HG03060 (cell line): ENCODE results near the gene FBLN1.
"Not testable (repeated sequence)": the region's sequence is repeated elsewhere in the genome, so short reads cannot be mapped to it uniquely, and the experiment has no call there.

Experiments used
- ATAC-seq: cut with Tn5 transposase; IDR thresholded peaks from one replicate; pipeline ENCODE4 v1.9.1; 2021; ENCODE audit warnings: low read depth, moderate number of reproducible peaks; ENCODE audit not compliant: unreplicated experiment

FBLN1 gene

GRCh38 chr22:45599836-45600577 lies 97.3 kb downstream of the FBLN1 start:
- ATAC-seq = no peak

DNA sequence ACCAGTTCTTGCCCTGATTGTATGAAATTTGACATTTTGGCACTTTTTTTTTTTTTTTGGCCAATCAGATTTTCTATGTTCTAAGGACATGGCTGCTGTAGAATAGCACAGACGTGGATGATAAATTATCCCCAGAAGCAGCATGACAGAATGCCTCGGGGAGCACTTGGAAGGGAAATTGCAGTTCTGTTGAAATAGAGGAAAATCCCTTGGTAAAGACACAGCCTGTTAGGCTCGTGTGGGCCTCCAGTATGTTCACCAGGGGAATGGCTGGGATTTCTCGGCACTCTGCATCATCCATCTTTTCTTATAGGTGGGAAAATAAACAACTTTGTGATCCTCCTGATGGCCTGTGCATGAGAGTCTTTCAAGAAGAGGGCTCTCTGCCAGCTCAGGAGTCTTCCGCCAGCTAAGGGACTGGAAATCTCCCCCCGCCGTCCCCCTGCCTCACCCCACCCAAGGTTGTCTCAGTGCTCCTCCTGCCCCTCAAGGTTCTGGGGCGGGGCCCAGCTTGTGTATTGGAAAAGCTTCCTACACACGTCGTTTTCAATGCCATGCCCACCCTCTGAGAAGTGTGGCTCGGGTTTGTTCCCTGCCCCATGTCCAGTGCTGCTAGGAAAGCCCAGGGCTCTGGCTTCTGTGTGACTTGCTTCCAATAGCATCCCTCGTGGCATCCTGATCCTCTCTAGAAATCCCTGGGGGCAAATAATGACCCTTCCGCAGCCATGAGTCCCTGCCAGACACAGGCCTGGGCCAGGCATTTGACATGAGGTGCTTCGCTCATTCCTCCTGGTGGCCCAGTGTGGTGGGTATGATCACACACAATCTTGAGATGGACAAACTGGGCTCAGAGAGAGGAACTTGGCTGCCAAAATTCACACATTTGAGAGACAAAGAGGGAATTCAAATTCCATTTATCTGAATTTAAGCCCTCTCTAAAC lies 98.4 kb downstream of the FBLN1 start:
- ATAC-seq = no peak

GRCh38 chr22:45602004-45602733 lies 99.5 kb downstream of the FBLN1 start:
- ATAC-seq = no peak

DNA sequence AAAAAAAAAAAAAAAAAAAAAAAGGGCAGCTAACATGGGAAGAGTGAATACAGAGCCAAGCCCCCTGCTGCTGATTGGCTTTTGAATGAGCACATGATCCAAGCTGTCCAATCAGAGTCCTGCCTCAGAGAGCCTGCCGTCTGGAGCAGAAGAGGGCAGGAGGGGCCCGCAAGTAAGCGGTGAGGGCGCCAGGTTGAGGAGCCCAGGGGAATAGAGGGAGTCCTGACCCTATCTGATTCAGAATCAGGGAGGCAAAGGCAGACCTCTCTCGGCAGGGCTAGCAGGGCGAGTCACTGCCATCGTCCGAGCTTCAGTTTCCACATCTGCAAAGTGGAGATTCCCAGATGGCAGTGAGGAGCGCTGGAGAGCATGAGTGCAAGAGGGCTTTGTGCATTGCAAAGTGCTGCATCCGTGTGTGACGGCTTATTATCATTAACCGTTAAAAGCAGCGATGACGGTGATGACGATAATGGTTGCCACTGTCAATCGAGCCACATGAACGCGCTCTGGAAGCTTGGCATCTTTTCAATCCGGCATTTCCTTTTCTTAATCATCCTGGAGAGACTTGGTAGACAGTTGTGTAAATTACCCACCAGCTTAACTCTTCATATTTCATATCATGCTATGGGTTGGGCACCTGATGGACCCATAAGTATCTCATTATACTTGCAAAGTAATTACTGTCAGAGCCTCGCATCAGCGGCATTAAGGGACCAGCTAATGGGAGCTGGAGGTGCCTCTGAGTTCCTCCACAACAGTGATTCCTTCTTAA lies 100.3 kb downstream of the FBLN1 start:
- no peak for ATAC-seq

DNA sequence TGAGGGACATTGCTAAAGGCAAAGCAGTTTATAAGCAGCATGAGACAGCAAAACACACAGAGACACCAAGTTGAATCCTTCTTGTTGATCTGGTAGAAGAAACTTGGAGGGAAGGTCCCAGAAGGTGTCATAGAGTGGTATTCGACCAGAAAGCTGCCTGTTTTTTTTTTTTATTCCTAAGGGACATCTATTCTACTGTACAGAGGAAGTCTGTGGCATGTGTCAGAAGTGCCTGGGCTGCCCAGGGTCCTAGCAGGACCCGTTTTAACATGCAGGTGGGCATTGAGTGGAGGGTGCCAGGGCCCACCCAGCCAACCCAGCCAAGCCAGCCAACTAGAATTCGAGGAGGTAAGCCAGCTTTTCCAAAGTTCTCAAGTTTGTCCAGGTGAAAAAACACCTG lies 100.9 kb downstream of the FBLN1 start:
- ATAC-seq = no peak

GRCh38 chr22:45608045-45608444 lies 105.4 kb downstream of the FBLN1 start:
- ATAC-seq = not testable (repeated sequence)

DNA sequence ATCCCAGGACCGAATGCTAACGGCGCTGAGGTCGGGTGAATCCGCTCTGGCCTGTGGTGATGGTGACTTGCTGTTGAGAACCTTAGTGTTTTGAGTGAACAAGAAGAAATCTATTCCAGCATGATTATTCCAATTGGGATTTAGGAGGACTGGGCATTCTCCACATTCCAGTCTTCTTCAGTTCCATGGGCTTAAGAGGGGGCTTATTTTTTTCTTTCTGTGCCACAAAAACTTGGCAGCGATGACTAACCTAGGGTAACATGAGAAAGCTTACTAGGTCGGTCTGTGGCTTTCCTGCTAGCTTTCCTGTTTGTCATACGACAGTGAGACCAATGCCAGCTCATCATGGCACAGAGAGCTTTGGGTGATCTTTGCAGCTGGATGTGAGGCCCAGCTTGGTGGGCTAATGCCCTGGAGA lies 106.1 kb downstream of the FBLN1 start:
- no peak for ATAC-seq

GRCh38 chr22:45612451-45612901 lies 109.8 kb downstream of the FBLN1 start:
- ATAC-seq = no peak

DNA sequence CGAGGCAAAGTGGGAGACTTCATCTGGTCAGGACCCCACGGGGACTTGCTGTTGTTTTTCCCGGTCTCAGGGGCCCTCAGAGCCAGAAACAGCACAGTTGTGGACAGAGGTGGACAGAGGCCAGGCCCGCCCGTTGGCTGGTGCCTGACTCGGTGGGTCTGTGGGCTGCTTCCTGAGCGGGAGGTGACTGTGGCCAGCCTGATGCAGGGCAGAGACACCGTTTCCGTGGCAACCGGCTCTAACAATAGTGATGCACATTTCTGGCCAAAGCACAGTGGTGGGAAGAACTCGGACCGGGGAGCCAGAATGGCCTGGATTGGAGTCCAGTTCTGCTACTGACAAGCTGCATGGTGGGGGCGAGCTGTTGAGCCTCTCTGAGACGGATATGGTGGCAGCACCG lies 110.3 kb downstream of the FBLN1 start:
- no peak for ATAC-seq

DNA sequence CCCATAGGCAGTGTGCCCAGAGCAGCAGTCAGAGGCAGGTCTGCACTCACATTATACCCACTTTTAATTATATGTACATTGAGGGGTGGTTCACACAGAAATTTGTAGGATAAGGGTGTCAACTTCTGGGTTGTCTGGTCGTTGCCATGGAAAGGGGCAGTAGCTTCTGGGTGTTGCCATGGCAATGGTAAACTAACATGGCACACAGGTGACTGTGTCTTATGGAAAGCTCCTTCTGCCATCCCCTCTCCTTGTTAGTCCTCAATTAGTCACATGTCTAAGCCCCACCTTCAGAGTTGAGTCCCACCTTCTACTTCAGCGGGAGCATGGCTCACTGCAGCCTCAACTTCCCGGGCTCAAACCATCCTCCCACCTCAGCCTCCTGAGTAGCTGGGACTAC lies 112.7 kb downstream of the FBLN1 start:
- no peak for ATAC-seq

GRCh38 chr22:45616432-45616831 lies 113.7 kb downstream of the FBLN1 start:
- ATAC-seq = no peak

DNA sequence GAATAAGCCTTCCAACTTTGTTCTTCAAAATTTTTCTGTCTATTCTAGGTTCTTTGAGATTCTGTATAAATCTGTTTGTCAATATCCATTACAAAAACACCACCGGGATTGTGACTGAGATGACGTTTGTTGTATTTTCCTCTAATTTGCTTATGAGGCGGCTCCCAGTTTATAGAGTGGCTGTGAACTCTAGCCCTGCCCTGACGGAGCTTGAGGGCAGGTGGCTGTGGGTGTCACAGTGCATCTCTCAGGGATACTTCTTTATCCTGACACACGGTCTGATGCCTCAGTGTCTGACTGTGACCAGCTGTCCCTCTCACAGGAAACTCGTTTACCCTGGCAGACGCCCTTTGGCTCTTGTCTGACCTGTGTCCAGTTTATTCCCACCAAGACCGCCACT lies 115.3 kb downstream of the FBLN1 start:
- ATAC-seq = no peak

DNA sequence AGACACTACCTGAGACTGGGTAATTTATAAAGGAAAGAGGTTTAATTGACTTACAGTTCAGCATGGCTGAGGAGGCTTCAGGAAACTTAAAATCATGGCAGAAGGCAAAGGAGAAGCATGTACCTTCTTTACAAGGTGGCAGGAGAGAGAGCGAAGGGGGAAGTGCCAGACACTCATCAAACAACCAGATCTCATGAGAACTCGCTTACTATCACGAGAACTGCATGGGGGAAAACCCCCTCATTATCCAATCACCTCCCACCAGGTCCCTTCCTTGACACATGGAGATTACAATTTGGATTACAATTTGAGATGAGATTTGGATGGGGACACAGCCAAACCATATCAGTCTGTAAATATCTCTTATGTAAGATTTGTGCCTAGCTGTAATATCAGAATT lies 118.0 kb downstream of the FBLN1 start:
- ATAC-seq = no peak

DNA sequence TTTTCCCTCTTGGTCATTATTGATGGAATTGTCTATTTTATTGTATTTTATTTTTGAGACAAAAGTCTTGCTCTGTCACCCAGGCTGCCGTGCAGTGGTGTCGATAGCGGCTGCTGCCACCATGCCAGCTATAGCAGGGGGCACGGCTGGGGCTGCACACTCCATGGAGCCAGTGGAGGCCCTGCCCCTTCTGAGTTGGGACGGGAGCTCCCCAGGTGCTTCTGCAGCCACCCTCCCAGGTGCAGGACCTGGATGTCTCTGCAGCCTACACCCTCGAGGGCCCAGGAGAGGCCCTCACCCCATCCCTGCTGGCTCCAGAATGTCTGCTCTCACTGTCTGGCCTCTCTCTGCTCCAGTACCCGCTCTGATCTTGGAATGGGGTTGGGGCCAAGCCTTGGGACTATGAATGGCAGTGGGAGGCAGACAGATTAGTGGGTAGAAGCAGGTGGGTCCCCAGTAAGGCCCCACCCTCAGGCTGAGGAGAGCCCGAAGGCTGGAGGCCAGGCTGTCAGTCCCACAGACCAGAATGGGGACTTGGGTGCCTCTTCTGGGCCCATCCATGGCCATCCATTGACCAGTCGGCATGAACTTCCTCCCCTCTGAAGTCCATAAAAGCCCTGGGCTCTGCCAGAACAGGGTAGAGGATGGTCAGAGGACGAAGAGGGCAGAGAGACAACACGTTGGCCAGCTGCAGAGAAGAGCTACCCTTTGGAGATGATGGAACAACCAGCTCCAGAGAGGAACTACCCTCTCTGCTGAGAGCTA lies 119.3 kb downstream of the FBLN1 start:
- no peak for ATAC-seq

DNA sequence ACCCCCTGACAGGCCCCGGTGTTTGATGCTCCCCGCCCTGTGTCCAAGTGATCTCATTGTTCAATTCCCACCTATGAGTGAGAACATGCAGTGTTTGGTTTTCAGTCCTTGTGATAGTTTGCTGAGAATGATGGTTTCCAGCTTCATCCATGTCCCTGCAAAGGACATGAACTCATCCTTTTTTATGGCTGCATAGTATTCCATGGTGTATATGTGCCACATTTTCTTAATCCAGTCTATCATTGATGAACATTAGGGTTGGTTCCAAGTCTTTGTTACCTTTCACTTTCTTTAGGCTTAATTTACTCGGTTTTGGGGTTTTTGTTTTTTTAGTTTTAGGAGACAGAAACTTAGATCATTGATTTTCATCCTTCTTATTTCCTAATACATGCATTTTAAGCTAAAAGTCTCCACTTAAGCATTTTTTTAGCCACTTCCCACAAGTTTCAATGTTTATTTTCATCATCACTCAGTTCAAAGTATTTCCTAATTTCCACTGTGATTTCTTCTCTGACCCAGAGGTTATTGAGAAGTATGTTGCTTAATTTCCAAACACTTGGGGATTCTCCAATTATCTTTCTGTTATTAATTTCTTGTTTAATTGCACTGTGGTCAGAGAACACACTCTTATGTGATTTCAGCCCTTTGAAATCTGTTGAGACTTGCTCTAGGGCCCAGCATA lies 120.9 kb downstream of the FBLN1 start:
- not testable (repeated sequence) for ATAC-seq

- no peak for ATAC-seq
Measured at GRCh38 chr22:45626198-45626651, 123.5 kb downstream of the FBLN1 start.

- ATAC-seq = no peak
Measured at GRCh38 chr22:45627489-45628233, 125.0 kb downstream of the FBLN1 start.

- no peak for ATAC-seq
Measured at GRCh38 chr22:45628515-45628914, 125.8 kb downstream of the FBLN1 start.
